ENCODE measurements around the gene PAX8. TPM values are rescaled to one million over a fixed set of nuclear protein-coding genes. Genes with fewer than 3 reads are reported as not detected.
A peak's percentile ranks its signal among the peaks of the same experiment; 100 is the strongest.
"Not testable (repeated sequence)": the region's sequence is repeated elsewhere in the genome, so short reads cannot be mapped to it uniquely, and the experiment has no call there.

The PAX8 gene
- total and polyA plus RNA-seq, 2 experiments from 2014 or later = 5.8 to 13.1 TPM

DNA sequence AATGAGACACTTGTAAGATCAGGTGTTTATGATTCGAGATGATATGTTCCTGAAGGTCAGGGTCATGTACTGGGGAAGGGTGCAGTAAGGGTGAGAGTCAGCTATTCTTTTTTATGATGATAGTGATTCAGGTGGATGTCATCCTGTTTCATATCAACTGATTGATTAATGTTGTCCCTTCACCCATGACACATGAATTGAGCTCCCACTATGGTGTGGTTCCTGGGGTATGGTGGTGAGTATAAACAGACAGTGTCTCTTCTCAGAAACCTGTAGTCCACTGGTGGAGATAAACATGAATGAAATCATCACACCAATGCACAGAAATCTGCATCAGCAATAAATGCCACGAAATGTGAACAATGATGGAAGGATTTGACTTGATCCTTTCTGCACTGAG, 37.4 kb upstream of the PAX8 start:
- H3K36me3 ChIP-seq (ENCODE audit: low read depth) = no peaks in the 10 kb centered on the region
- no peak overlapping the region for H3K27ac ChIP-seq
- H3K4me3 ChIP-seq = no peak overlapping the region
- H3K27me3 ChIP-seq (replicated peaks; ENCODE audit: insufficient read depth) = no peaks in the 10 kb centered on the region
- peaks cover 5% of the 10 kb centered on the region; the same call in 1 of the 2 replicates for H3K4me1 ChIP-seq (ENCODE audit: insufficient read depth)
- no peaks in the 10 kb centered on the region for H4K20me1 ChIP-seq (ENCODE audit: insufficient read depth)
- no peak overlapping the region for H3K9ac ChIP-seq
- no peak for DNase-seq
- in situ Hi-C loops (cut with MboI) = no loop called here
- no peaks in the 10 kb centered on the region for H3K79me2 ChIP-seq (ENCODE audit: insufficient read depth)
- peaks cover 4% of the 10 kb centered on the region; the same call in 1 of the 2 replicates for H3F3A ChIP-seq (ENCODE audit: insufficient read depth)
- WGBS, 2 experiments (ENCODE audit: low coverage in 1 of 2, low lambda C conversion rate in 2 of 2, missing lambda C conversion rate in 2 of 2) = 75 to 78% methylated on average over 2 of the region's 2 CpGs
- H3K9me2 ChIP-seq (ENCODE audit: insufficient read depth) = no peaks in the 10 kb centered on the region
- H3K9me3 ChIP-seq (ENCODE audit: low read depth) = no peaks in the 10 kb centered on the region
- H3K4me2 ChIP-seq (ENCODE audit: unreplicated experiment) = no peak overlapping the region
- no peak for TF ChIP-seq EZH2 (IDR thresholded peaks at IDR 0.05; ENCODE audit: insufficient read depth, poor library complexity, severe bottlenecking)
- no peak for TF ChIP-seq EZH2phosphoT487 (IDR thresholded peaks at IDR 0.05; ENCODE audit: insufficient read depth, low read depth)
- H2AFZ ChIP-seq = no peak overlapping the region

DNA sequence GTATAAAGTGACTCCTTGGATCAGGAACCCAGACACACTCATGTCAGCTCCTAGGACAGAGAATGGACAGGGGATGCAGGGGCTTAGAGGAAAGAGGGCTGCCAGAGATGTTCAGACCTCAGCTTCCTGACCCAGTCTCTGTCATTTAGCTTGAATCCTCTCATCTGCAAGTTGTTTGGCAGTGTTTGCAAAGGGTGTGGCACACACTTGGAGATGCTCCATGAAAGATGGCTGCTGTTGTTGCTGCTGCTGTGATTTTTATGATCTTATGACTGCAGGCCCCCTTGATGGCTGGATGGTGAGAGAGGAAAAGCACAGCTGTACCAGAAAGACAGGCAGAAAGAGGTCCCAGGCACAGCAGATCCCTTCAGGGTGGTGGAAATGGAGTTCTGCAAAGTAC, 35.9 kb upstream of the PAX8 start:
- H3K9ac ChIP-seq; H4K20me1 ChIP-seq (ENCODE audit: insufficient read depth); H3K4me3 ChIP-seq; H3K4me1 ChIP-seq (ENCODE audit: insufficient read depth); H3K4me2 ChIP-seq (ENCODE audit: unreplicated experiment); H3K27me3 ChIP-seq (replicated peaks; ENCODE audit: insufficient read depth); H3K9me2 ChIP-seq (ENCODE audit: insufficient read depth); in situ Hi-C loops (cut with MboI); H3K36me3 ChIP-seq (ENCODE audit: low read depth); H3K27ac ChIP-seq; H3K9me3 ChIP-seq (ENCODE audit: low read depth); DNase-seq; H3K79me2 ChIP-seq (ENCODE audit: insufficient read depth): not testable (repeated sequence)
- Histone ChIP-seq H3F3A (ENCODE audit: insufficient read depth) (peaks cover 12% of the 10 kb centered on the region; the same call in 1 of the 2 replicates), H2AFZ (0 out of 2 replicates have a peak overlapping the region, but pooled peaks have one; percentile 45)

DNA sequence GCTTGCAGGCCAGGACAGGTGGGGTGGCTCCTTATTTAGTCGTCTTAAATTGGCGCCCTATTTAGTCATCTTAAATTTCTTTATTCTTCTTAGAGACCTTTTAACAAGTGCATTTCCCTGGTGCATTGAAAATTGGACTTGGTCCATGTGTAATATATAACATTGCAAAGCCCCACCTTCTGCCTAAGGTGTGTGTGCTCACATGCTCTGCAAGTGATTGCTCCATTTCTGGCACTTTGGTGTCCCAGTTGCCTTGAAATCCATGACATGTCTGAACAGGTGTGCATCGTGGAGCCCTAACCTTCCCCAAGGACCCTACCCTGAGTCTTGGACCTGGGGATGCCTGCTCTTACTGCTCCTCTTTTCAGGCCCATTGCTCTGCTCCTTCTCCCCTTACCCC, 35.5 kb upstream of the PAX8 start:
- 91 to 100% methylated on average over 3 of the region's 3 CpGs for WGBS, 2 experiments (ENCODE audit: low coverage in 1 of 2, low lambda C conversion rate in 2 of 2, missing lambda C conversion rate in 2 of 2)
- DNase-seq; in situ Hi-C loops (cut with MboI): not testable (repeated sequence)

DNA sequence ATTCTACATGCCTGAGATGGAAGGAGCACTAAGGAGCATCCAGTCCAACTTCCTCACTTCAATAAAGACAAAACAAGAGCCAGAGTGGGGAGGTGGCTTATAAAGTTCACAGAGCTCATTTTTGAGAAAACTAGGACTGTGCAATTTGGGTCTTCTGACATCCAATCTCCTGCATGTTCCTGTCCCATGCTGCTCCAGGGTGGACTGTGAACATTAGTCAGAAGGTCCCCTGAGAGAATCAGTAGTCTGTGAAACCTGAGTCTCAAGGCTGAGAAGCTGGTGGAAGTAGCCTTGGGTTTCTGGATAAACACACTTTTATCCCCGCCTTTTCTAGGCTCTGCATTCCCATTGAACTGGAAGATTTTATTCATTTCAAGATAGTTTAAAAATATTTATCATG, 33.1 kb upstream of the PAX8 start:
- H3K4me1 ChIP-seq (ENCODE audit: insufficient read depth); H3K79me2 ChIP-seq (ENCODE audit: insufficient read depth); H3K27ac ChIP-seq; H2AFZ ChIP-seq; H3K27me3 ChIP-seq (replicated peaks; ENCODE audit: insufficient read depth); H3K4me3 ChIP-seq; H3K9me2 ChIP-seq (ENCODE audit: insufficient read depth); H3K9ac ChIP-seq; in situ Hi-C loops (cut with MboI); H4K20me1 ChIP-seq (ENCODE audit: insufficient read depth); H3K9me3 ChIP-seq (ENCODE audit: low read depth); H3K4me2 ChIP-seq (ENCODE audit: unreplicated experiment); H3K36me3 ChIP-seq (ENCODE audit: low read depth): not testable (repeated sequence)
- DNase-seq = peak; percentile 43
- H3F3A ChIP-seq (ENCODE audit: insufficient read depth) = peaks cover 12% of the 10 kb centered on the region; the same call in 1 of the 2 replicates
- WGBS, 2 experiments (ENCODE audit: low coverage in 1 of 2, low lambda C conversion rate in 2 of 2, missing lambda C conversion rate in 2 of 2) = 74 to 90% methylated on average over 1 of the region's 1 CpG

More for the DNA sequence above, 35.5 kb upstream of the PAX8 start:
- H2AFZ ChIP-seq; H3K9me2 ChIP-seq (ENCODE audit: insufficient read depth); H3K4me1 ChIP-seq (ENCODE audit: insufficient read depth); H3K4me3 ChIP-seq; H3K9ac ChIP-seq; H3K36me3 ChIP-seq (ENCODE audit: low read depth); H3K79me2 ChIP-seq (ENCODE audit: insufficient read depth); H3K27me3 ChIP-seq (replicated peaks; ENCODE audit: insufficient read depth); H3K9me3 ChIP-seq (ENCODE audit: low read depth); H3K27ac ChIP-seq; H4K20me1 ChIP-seq (ENCODE audit: insufficient read depth); H3K4me2 ChIP-seq (ENCODE audit: unreplicated experiment): not testable (repeated sequence)
- H3F3A ChIP-seq (ENCODE audit: insufficient read depth) = peaks cover 12% of the 10 kb centered on the region; the same call in 1 of the 2 replicates

DNA sequence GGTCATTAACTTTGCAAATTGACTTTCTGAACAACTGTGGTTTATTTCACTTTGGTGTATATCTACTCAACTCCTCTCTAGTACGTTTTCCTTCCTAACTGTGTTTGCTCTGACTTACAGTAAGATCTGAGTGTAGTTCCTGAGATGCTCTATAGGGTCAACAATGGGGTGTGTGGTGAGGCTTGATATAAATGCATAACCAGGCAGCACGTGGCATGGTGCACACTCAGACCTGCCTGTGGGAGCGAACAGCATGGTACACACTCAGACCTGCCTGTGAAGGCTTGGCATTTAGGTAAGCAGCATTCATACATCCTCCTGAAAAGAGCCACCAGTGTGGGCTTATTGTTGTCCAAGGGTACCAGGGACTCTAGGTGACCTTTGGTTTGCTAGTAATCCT, 32.5 kb upstream of the PAX8 start:
- H3K9me3 ChIP-seq (ENCODE audit: low read depth); H3K4me3 ChIP-seq; H3K4me2 ChIP-seq (ENCODE audit: unreplicated experiment); H4K20me1 ChIP-seq (ENCODE audit: insufficient read depth); DNase-seq; H3K9me2 ChIP-seq (ENCODE audit: insufficient read depth); H3K36me3 ChIP-seq (ENCODE audit: low read depth); H3K27ac ChIP-seq; H3K27me3 ChIP-seq (replicated peaks; ENCODE audit: insufficient read depth); in situ Hi-C loops (cut with MboI); H3K4me1 ChIP-seq (ENCODE audit: insufficient read depth); H3K9ac ChIP-seq; H2AFZ ChIP-seq; H3K79me2 ChIP-seq (ENCODE audit: insufficient read depth): not testable (repeated sequence)
- 80% methylated on average over 3 of the region's 3 CpGs for WGBS, 2 experiments (ENCODE audit: low coverage in 1 of 2, low lambda C conversion rate in 2 of 2, missing lambda C conversion rate in 2 of 2)
- peaks cover 12% of the 10 kb centered on the region; the same call in 1 of the 2 replicates for H3F3A ChIP-seq (ENCODE audit: insufficient read depth)

All from GM23248 (cell line).